SJSA1 (cell line): ENCODE measurements around the gene GPR146. TPM values are rescaled to one million over a fixed set of nuclear protein-coding genes. Genes with fewer than 3 reads are reported as not detected.

Experiments
- DNase-seq, 2 experiments: peaks; one replicate each; pipeline ENCODE4 v3.0.0-alpha.2; 2015 to 2020; ENCODE audit warnings: low spot score in 2 of 2, low read depth in 1 of 2
- H3K27ac ChIP-seq: fragments of 250-450 bp; sonication (Bioruptor Pico); 2 replicates; pipeline ENCODE4 v1.5.1; 2020; ENCODE audit warnings: mild to moderate bottlenecking, moderate library complexity
- H3K27me3 ChIP-seq: fragments of 250-450 bp; sonication (Bioruptor Pico); replicated peaks from 2 replicates; pipeline ENCODE4 v1.5.1; 2020; ENCODE audit warnings: mild to moderate bottlenecking, moderate library complexity
- H3K36me3 ChIP-seq: fragments of 250-450 bp; sonication (Bioruptor Pico); 2 replicates; pipeline ENCODE4 v1.5.1; 2020; ENCODE audit warnings: mild to moderate bottlenecking
- H3K4me1 ChIP-seq: fragments of 250-450 bp; sonication (Bioruptor Pico); replicated peaks from 2 replicates; pipeline ENCODE4 v1.6.1; 2021; ENCODE audit warnings: mild to moderate bottlenecking
- H3K4me3 ChIP-seq: fragments of 250-450 bp; sonication (Bioruptor Pico); 2 replicates; pipeline ENCODE4 v1.5.1; 2020; ENCODE audit warnings: mild to moderate bottlenecking
- H3K9me3 ChIP-seq: fragments of 250-450 bp; sonication (Bioruptor Pico); replicated peaks from 2 replicates; pipeline ENCODE4 v1.5.1; 2020; ENCODE audit warnings: mild to moderate bottlenecking
- total RNA-seq: library from RNA; depleted of rRNA; stranded (reverse); fragments of >200 nt; shearing (Covaris generic); gene quantifications from 2 replicates; pipeline ENCODE4 v1.2.3, GENCODE V29; 2014

GPR146 gene
- total RNA-seq, 1 experiment from 2014 or later = 0.08 TPM

DNA sequence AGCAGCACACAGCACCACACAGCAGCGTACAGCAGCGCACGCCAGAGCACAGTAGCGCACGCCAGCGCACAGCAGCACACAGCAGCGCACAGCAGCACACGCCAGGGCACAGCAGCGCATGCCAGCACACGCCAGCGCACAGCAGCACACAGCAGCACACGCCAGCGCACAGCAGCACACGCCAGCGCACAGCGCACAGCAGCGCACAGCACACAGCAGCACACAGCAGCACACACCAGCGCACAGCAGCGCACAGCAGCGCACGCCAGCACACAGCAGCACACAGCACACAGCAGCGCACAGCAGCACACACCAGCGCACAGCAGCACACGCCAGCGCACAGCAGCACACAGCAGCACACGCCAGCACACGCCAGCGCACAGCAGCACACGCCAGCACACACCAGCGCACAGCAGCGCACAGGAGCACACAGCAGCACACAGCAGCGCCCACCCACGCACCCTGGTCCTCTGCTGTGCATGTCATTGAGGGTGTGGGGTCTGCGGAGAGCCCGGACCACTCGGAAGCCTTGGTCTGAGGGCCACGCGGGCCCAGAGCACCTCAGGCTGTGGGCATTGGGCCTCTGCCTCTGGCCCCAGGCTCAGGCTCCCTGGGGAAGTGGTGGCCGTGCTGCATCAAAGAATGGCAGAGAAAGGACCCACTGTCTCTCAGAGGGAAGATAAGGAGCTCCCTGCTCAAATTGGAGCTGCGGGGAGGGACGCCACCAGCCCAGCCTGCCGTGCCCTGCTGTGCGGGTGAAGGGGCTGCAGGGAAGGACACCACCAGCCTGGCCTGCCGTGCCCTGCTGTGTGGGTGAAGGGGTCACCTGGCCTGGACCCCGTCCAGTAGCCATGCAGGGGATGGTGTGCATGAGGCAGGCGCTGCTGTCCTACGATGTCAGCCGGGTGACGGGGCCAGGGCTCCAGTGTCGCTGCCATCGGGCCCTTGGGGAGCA is 27.5 kb upstream of the GPR146 start:
- Histone ChIP-seq H3K4me3 (no peak overlapping the region), H3K27ac (no peak overlapping the region), H3K4me1 (no peaks in the 10 kb centered on the region), H3K9me3 (peaks cover 9% of the 10 kb centered on the region; the same call in 1 of the 2 replicates), H3K36me3 (peaks cover 14% of the 10 kb centered on the region), H3K27me3 (no peaks in the 10 kb centered on the region)
- no peak for DNase-seq

DNA sequence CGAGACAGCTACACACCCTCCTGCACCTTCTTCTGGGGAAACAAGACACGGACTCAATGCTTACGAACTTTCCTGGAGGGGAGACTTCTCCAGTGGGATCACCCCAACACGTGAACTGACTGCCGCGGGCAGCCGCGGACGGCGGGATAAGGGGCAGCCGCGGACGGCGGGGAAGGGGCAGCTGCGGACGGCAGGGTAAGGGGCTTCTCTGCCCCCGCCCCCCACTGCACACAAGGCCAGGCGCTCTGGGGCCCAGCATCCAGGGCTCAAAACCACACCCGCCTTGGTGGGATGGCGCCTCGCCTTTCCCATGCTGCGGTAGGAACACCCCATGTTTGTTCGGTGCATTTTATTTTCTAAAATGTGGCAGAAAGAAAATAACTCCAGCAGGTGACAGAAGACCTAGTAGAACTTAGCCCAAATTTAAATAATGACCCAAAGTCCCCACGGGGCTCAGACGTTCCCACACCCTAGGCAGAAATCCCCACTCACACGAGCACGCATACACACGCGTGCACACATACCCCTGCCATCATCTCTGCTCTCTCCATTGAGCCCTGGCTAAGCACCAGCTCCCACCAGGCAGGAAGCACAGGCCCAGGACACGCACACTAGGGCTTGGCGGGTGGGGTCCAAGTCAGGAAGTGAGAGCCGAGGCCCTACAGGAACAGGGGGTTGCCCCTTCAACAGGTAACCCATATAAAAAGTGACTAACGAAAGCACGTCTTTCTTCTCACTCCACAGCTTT is 26.6 kb upstream of the GPR146 start:
- peaks cover 9% of the 10 kb centered on the region; the same call in 1 of the 2 replicates for H3K9me3 ChIP-seq
- no peak for DNase-seq
- peaks cover 14% of the 10 kb centered on the region for H3K36me3 ChIP-seq
- no peak overlapping the region for H3K4me3 ChIP-seq
- no peaks in the 10 kb centered on the region for H3K4me1 ChIP-seq
- no peak overlapping the region for H3K27ac ChIP-seq
- H3K27me3 ChIP-seq = no peaks in the 10 kb centered on the region

DNA sequence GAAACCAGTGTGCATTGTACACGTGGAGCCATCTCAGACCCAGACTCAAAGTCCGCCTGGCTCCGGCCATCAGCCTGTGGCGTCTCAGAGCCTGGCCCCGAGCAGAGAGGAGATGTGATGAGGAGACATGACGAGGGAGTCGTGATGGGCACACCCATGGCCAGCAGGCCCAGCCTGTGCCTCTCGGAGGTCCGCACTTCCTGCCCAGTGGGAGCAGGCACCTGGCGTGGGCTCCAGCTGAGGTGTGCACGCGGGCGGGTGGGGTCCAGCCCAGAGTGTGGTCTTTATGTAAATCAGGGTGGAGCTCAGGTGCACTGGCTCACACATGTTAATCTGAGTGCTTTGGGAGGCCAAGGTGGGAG is 26.0 kb upstream of the GPR146 start:
- Histone ChIP-seq H3K9me3 (peaks cover 9% of the 10 kb centered on the region; the same call in 1 of the 2 replicates), H3K36me3 (peaks cover 14% of the 10 kb centered on the region), H3K27ac (no peak overlapping the region), H3K27me3 (no peaks in the 10 kb centered on the region), H3K4me1 (no peaks in the 10 kb centered on the region), H3K4me3 (no peak overlapping the region)
- DNase-seq = no peak

DNA sequence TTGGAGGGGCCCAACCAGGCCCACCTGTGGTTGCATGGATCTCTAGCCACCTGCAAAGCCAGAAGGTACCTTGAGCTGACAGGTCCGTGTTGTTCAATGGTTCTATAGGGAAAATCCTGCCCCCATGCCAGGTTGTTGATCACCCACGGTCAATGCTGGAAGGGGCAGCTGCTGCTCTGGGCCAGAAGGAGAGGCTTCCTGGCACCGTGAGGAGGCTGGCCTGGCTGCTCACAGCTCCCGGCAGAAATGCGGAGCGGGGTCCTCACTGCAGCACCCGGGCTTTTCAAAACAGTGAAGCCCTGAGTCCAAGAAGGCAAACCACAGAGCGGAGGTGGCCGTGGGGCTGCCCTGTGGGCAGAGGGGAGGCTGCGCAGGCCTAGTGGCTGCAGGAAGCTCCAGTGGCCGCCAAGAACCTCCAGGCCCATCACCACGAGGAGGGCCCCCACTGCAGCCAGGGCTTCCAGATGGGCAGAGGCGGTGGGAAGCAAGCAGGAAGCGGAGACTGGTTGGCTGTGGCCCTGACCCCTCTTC is 25.0 kb upstream of the GPR146 start:
- Histone ChIP-seq H3K4me1 (no peaks in the 10 kb centered on the region), H3K4me3 (no peak overlapping the region), H3K27ac (no peak overlapping the region), H3K36me3 (peaks cover 14% of the 10 kb centered on the region), H3K9me3 (peaks cover 9% of the 10 kb centered on the region; the same call in 1 of the 2 replicates), H3K27me3 (no peaks in the 10 kb centered on the region)
- no peak for DNase-seq

DNA sequence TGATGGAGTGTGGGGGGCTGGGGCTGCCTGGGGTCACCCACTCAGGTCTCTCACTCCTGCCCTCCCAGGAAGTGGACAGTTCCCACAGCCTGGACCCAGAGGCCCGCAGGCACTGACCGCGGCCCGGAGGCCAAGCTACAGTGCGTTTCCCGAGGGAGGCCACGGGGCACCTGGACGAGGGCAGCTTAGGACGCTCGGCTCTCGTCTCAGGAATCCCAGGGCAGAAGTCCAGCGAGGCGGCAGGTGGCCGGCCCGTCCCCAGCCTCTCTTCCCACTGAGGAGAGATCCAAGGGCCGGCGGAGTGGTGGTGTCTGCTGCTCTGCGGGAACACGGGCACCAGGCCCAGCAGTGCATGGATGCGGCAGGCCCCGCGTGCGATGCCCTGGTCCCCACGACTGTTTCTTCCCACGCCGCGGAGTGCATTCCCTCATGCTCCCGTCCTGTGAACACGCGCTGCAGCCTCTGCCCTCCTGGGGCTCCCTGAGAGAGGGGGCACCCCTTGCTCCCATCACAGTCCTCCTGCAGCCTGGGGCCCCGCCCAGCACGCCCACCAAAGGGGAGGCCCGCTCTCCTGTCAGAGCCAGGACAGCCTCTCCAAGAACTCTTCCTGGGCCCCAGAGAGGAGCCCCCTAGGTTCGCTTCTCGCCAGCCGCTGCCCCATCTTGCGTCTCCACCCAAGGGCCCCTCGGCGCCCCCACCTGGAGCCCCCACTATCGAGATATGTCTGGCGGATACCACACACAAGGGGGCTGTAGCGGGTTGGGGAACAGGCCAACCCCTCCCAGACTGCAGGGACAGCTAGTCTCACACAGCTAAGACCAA is 24.3 kb upstream of the GPR146 start:
- Histone ChIP-seq H3K4me3 (no peak overlapping the region), H3K36me3 (peaks cover 16% of the 10 kb centered on the region), H3K27ac (no peak overlapping the region), H3K27me3 (no peaks in the 10 kb centered on the region), H3K9me3 (peaks cover 9% of the 10 kb centered on the region; the same call in 1 of the 2 replicates), H3K4me1 (no peaks in the 10 kb centered on the region)
- DNase-seq = no peak

DNA sequence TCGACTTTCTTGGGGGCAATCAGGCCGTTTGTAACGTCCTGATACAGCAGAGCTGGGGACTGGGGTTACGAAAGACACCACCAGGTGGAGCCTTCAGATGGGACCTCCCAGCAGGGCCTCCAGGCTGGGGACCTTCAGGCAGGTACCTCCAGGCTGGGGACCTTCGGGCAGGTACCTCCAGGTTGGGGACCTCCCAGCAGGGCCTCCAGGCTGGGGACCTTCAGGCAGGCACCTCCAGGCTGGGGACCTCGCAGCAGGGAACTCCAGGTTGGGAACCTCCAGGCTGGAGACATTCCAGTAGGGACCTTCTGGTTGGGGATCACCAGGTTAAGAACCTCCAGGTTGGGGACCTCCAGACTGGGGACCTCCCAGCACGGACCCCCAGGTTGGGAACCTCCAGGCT is 23.5 kb upstream of the GPR146 start:
- H3K36me3 ChIP-seq = peaks cover 24% of the 10 kb centered on the region
- no peak overlapping the region for H3K4me3 ChIP-seq
- no peak overlapping the region for H3K27ac ChIP-seq
- no peak for DNase-seq
- H3K4me1 ChIP-seq = no peaks in the 10 kb centered on the region
- no peaks in the 10 kb centered on the region for H3K27me3 ChIP-seq
- H3K9me3 ChIP-seq = peaks cover 9% of the 10 kb centered on the region; the same call in 1 of the 2 replicates

DNA sequence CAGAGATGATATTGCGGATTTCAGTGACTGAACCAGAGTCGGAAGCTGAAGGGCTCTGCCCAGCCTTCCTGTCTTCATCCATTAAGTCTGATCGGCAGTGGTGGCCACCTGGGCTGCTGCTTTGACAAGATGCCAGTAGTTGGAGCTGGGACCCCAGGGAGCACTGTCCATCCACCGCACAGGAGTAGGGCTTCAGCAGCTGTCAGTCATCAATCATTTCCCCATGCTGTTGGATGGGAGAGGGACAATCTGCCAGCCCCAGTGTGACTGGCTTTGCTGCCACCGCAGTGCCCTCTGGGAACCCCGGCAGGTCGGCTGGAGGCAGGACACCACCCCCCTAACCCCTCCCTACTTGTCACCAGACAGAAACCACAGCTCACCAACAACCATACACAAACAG is 23.0 kb upstream of the GPR146 start:
- H3K27ac ChIP-seq = no peak overlapping the region
- H3K27me3 ChIP-seq = no peaks in the 10 kb centered on the region
- H3K9me3 ChIP-seq = peaks cover 9% of the 10 kb centered on the region; the same call in 1 of the 2 replicates
- H3K4me1 ChIP-seq = no peaks in the 10 kb centered on the region
- no peak for DNase-seq
- no peak overlapping the region for H3K4me3 ChIP-seq
- peaks cover 29% of the 10 kb centered on the region for H3K36me3 ChIP-seq

DNA sequence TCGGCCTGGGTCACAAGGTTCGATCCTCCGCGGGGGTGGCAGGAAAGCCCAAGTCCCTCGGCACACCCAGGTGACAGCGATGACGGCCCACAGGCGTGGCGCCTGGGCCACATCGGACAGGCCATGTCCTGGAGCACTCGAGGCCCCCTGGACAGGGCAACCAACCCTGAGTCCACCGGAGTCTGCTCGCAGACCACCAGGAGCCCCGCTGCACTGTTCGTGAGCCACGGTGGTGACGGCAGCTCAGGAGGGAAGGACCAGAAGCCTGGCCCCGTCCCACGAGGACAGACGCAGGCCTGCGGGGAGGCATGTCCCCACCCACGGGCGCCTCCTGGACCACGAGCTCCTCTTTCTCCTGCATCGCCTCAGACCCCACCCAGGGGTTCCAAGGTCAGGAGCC is 22.4 kb upstream of the GPR146 start:
- Histone ChIP-seq H3K27me3 (no peaks in the 10 kb centered on the region), H3K4me3 (no peak overlapping the region), H3K36me3 (peaks cover 34% of the 10 kb centered on the region), H3K27ac (no peak overlapping the region), H3K9me3 (peaks cover 9% of the 10 kb centered on the region; the same call in 1 of the 2 replicates), H3K4me1 (no peaks in the 10 kb centered on the region)
- no peak for DNase-seq

DNA sequence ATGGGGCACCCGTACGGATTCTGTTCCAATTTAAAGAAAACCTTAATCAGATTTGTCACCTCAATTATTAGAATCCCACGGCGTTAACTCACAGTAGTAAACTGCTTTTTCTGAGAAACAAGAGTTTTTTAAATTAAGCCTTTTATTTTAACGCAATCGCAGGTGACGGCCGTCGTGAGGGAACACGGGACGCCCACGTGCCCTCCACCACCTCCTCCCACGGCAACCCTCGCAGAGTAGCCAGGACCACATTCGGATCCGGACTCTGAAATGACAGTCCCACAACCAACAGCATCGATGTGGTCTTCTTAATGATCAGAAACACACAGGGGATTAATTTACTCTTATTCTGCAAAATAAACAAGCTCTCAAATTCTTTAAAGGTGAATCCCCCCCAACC is 22.0 kb upstream of the GPR146 start:
- no peaks in the 10 kb centered on the region for H3K27me3 ChIP-seq
- no peak for DNase-seq
- H3K27ac ChIP-seq = no peak overlapping the region
- peaks cover 34% of the 10 kb centered on the region for H3K36me3 ChIP-seq
- H3K9me3 ChIP-seq = peaks cover 9% of the 10 kb centered on the region; the same call in 1 of the 2 replicates
- no peak overlapping the region for H3K4me3 ChIP-seq
- H3K4me1 ChIP-seq = peaks cover 3% of the 10 kb centered on the region

DNA sequence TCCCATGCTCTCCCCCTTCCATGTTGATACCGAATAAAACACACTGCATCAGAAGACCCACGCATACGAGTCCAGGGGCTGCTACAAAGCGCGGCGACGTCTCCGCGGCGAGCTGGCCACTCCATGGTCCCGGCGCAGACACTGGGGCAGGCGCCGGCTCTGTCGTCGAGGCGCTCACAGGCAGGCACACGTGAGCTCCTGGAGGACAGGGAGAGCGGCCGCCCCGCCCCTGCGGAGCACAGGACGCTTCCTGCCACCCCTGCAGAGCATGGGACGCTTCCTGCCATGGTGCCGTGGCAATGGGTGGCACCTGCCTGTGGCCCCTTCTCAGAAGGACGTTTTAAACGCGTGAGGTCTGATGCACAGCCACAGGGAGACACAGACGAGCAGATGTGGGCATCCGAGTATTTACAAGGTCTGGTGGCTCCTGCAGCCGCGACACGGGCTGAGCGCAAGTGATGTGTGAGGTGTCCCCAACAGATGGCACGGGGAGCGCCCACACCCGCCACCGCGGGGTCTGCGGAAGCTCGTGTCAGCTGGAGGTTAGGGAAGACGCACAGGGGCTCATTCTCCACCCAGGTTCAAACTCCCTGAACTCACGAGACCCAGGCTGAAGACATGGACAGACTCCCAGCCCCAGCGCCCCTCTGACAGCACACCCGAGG is 21.4 kb upstream of the GPR146 start:
- Histone ChIP-seq H3K36me3 (peaks cover 38% of the 10 kb centered on the region), H3K27me3 (no peaks in the 10 kb centered on the region), H3K27ac (no peak overlapping the region), H3K9me3 (peaks cover 9% of the 10 kb centered on the region; the same call in 1 of the 2 replicates), H3K4me1 (peaks cover 9% of the 10 kb centered on the region), H3K4me3 (no peak overlapping the region)
- no peak for DNase-seq

DNA sequence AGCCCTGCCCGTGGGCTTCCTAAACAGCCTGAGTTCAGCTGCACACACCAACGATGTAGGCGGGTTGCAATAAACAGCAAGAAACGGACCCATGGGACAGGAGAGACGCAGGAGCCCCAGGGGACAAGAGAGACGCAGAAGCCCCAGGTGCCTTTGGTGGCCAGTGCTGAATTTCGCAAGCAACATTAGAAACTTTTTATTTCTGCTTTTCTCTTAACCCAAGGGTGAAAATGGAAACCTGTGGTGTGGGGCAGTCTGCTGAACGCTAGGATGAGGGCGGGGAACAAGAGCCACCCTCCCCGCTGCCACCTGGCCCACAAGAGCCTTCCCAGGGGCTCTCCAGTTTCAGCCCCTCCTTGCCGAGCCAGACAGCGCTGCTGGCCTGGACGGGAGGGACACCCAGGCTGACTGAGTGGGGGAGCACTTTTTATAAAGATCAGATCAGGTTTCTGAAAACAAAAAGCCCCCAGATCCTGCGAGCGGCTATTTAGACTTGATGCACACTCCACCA is 20.0 kb upstream of the GPR146 start:
- Histone ChIP-seq H3K27me3 (no peaks in the 10 kb centered on the region), H3K4me1 (peaks cover 20% of the 10 kb centered on the region), H3K4me3 (no peak overlapping the region), H3K36me3 (peaks cover 41% of the 10 kb centered on the region), H3K9me3 (peaks cover 9% of the 10 kb centered on the region; the same call in 1 of the 2 replicates), H3K27ac (no peak overlapping the region)
- DNase-seq = no peak

DNA sequence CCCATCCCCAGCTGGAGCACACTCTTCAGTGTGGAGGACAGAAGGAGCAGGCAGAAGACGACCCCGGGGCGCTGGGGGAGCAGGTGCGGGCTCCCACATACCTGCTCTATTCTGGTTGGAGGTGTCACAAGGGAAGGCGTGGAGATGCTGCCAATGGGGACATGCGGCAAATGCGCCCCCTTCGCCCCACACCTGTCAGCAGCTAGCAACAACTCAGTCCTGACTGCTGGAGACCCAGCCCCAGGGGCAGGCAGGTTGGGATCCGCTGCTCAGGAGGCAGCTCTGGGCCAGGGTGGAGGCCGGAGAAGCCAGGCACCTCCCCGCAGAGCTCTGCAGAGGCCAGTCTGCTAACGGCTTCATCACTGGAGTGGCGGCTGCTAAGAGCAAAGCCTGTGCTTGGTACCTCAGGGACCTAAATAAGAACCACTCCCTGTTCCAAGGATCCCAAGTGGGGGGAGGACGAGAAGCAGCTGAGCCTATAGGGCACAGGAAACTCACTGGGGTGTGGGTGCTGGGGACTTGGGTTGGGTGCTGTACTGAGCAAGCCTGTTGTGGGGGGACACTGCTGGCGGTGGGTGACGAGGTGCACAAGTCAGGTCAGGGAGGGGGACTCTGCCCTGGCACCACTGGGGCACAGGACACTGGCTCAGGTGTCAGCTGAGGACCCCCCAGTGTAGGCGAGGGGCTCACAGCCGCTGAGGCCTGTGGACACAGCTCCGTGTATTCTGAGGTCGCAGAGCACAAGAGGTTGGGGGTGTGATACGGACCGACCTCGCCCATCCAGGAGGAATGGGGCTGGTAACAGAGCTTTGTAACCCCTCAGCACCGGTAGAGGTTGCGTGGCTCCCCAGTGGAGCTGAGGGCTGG is 19.2 kb upstream of the GPR146 start:
- Histone ChIP-seq H3K36me3 (peaks cover 41% of the 10 kb centered on the region), H3K4me3 (no peak overlapping the region)

More for the DNA sequence above, 19.2 kb upstream of the GPR146 start:
- Histone ChIP-seq H3K27ac (no peak overlapping the region), H3K9me3 (peaks cover 9% of the 10 kb centered on the region; the same call in 1 of the 2 replicates), H3K4me1 (peaks cover 20% of the 10 kb centered on the region), H3K27me3 (no peaks in the 10 kb centered on the region)
- DNase-seq = no peak
